Measurements from ENCODE around the gene MPPE1. TPM values are rescaled to one million over a fixed set of nuclear protein-coding genes. Genes with fewer than 3 reads are reported as not detected.

Gene MPPE1
- polyA plus RNA-seq, 1 donor from 2014 or later = 53.4 TPM

GRCh38 chr18:11957636-11958035 is 49.5 kb upstream of the MPPE1 start:
- H3K27ac ChIP-seq (ENCODE audit: low read length) = no peak overlapping the region
- no peaks in the 10 kb centered on the region for H3K27me3 ChIP-seq (ENCODE audit: insufficient read depth, low read depth, low read length)
- H2AFZ ChIP-seq (ENCODE audit: low read depth, low read length) = no peak overlapping the region
- no peak overlapping the region for H3K9ac ChIP-seq (ENCODE audit: low read length)
- no peak for TF ChIP-seq MXI1 (conservative IDR thresholded peaks at IDR 0.05; ENCODE audit: poor library complexity, severe bottlenecking)
- no peak for TF ChIP-seq EP300 (conservative IDR thresholded peaks at IDR 0.05; ENCODE audit: poor library complexity, severe bottlenecking)
- TF ChIP-seq TAF1 (IDR thresholded peaks at IDR 0.05; ENCODE audit: low read depth) = no peak
- TF ChIP-seq POLR2AphosphoS5 (IDR thresholded peaks at IDR 0.05) = no peak
- no peak for TF ChIP-seq SMC3 (conservative IDR thresholded peaks at IDR 0.05; ENCODE audit: poor library complexity)
- no peak for TF ChIP-seq EZH2 (IDR thresholded peaks at IDR 0.05; ENCODE audit: borderline replicate concordance, insufficient read depth, low read length, poor library complexity, severe bottlenecking)
- no peak for TF ChIP-seq REST (IDR thresholded peaks at IDR 0.05; ENCODE audit: borderline replicate concordance)
- TF ChIP-seq RAD21 (conservative IDR thresholded peaks at IDR 0.05) = no peak
- TF ChIP-seq CTCF (IDR thresholded peaks at IDR 0.05; ENCODE audit: poor library complexity, severe bottlenecking) = no peak
- no peaks in the 10 kb centered on the region for H3K9me3 ChIP-seq (ENCODE audit: low read length)
- H3K36me3 ChIP-seq (ENCODE audit: insufficient read depth, low read length) = no peaks in the 10 kb centered on the region
- H3K4me3 ChIP-seq (ENCODE audit: low read length) = no peak overlapping the region
- no peaks in the 10 kb centered on the region for H3K9me2 ChIP-seq (ENCODE audit: insufficient read depth, low read length)
- H3F3A ChIP-seq (ENCODE audit: insufficient read depth, low read length, poor library complexity, severe bottlenecking) = no peaks in the 10 kb centered on the region
- no peak overlapping the region for H3K4me2 ChIP-seq (ENCODE audit: low read length)
- no peaks in the 10 kb centered on the region for H4K20me1 ChIP-seq (ENCODE audit: insufficient read depth)
- H3K79me2 ChIP-seq (replicated peaks; ENCODE audit: insufficient read depth, low read length) = no peaks in the 10 kb centered on the region

- no peaks in the 10 kb centered on the region for H3F3A ChIP-seq (ENCODE audit: insufficient read depth, low read length, poor library complexity, severe bottlenecking)
- H3K4me3 ChIP-seq (ENCODE audit: low read length) = no peak overlapping the region
- TF ChIP-seq REST (IDR thresholded peaks at IDR 0.05; ENCODE audit: borderline replicate concordance) (no peak), EZH2 (IDR thresholded peaks at IDR 0.05; ENCODE audit: borderline replicate concordance, insufficient read depth, low read length, poor library complexity, severe bottlenecking) (no peak), EP300 (conservative IDR thresholded peaks at IDR 0.05; ENCODE audit: poor library complexity, severe bottlenecking) (no peak), SMC3 (conservative IDR thresholded peaks at IDR 0.05; ENCODE audit: poor library complexity) (no peak), TAF1 (IDR thresholded peaks at IDR 0.05; ENCODE audit: low read depth) (no peak), CTCF (IDR thresholded peaks at IDR 0.05; ENCODE audit: poor library complexity, severe bottlenecking) (no peak), MXI1 (conservative IDR thresholded peaks at IDR 0.05; ENCODE audit: poor library complexity, severe bottlenecking) (no peak), RAD21 (conservative IDR thresholded peaks at IDR 0.05) (no peak), POLR2AphosphoS5 (IDR thresholded peaks at IDR 0.05) (no peak)
- H3K27me3 ChIP-seq (ENCODE audit: insufficient read depth, low read depth, low read length) = no peaks in the 10 kb centered on the region
- no peak overlapping the region for H3K27ac ChIP-seq (ENCODE audit: low read length)
- no peaks in the 10 kb centered on the region for H3K9me3 ChIP-seq (ENCODE audit: low read length)
- H3K79me2 ChIP-seq (replicated peaks; ENCODE audit: insufficient read depth, low read length) = no peaks in the 10 kb centered on the region
- no peaks in the 10 kb centered on the region for H3K9me2 ChIP-seq (ENCODE audit: insufficient read depth, low read length)
- H3K4me2 ChIP-seq (ENCODE audit: low read length) = no peak overlapping the region
- H3K9ac ChIP-seq (ENCODE audit: low read length) = no peak overlapping the region
- no peak overlapping the region for H2AFZ ChIP-seq (ENCODE audit: low read depth, low read length)
- H4K20me1 ChIP-seq (ENCODE audit: insufficient read depth) = no peaks in the 10 kb centered on the region
- H3K36me3 ChIP-seq (ENCODE audit: insufficient read depth, low read length) = no peaks in the 10 kb centered on the region
Observed at GRCh38 chr18:11956371-11957308, 48.5 kb upstream of the MPPE1 start.
